ENCODE results near the gene PFKFB4.

GRCh38 chr3:48478626-48479555 lies 77.7 kb downstream of the PFKFB4 start:
- no peak for TF ChIP-seq CTCF (IDR thresholded peaks at IDR 0.05; ENCODE audit: control extremely low read depth in 1 of 3, insufficient read depth in 1 of 3, low read depth in 1 of 3, low read length in 3 of 3)
- TF ChIP-seq POLR2A (IDR thresholded peaks at IDR 0.05; ENCODE audit: control extremely low read depth in 1 of 2, low read depth in 2 of 2, low read length in 2 of 2): no peak
- no peak for TF ChIP-seq RXRA (IDR thresholded peaks at IDR 0.05; ENCODE audit: insufficient read depth, low read depth, low read length)
- no peak for TF ChIP-seq CBX8 (IDR thresholded peaks at IDR 0.05; ENCODE audit: borderline replicate concordance, low read depth, low read length)
- no peak for TF ChIP-seq SIN3A (conservative IDR thresholded peaks at IDR 0.05 in 1 of 2, IDR thresholded peaks at IDR 0.05 in 1 of 2; ENCODE audit: low read depth in 1 of 2, low read length in 2 of 2)
- no peak for TF ChIP-seq EZH2 (IDR thresholded peaks at IDR 0.05; ENCODE audit: low read depth, low read length, severe bottlenecking)
- TF ChIP-seq CHD1 (IDR thresholded peaks at IDR 0.05; ENCODE audit: low read depth, low read length): no peak
- no peak for TF ChIP-seq TAF1 (IDR thresholded peaks at IDR 0.05; ENCODE audit: low read depth, low read length)
- TF ChIP-seq EP300 (IDR thresholded peaks at IDR 0.05; ENCODE audit: borderline replicate concordance in 1 of 2, low read depth in 2 of 2, low read length in 2 of 2): no peak
- no peak for TF ChIP-seq E2F6 (IDR thresholded peaks at IDR 0.05)
- TF ChIP-seq POLR2AphosphoS5 (IDR thresholded peaks at IDR 0.05; ENCODE audit: low read depth, low read length): no peak
- TF ChIP-seq JUN (IDR thresholded peaks at IDR 0.05; ENCODE audit: low read depth, low read length): no peak
- TF ChIP-seq TEAD4 (IDR thresholded peaks at IDR 0.05; ENCODE audit: low read depth, low read length): no peak
- no peak for TF ChIP-seq CHD2 (IDR thresholded peaks at IDR 0.05; ENCODE audit: low read length)

Measured in H1 (cell line).